Measurements from ENCODE around the gene PGF.
"Not testable (repeated sequence)": the region's sequence is repeated elsewhere in the genome, so short reads cannot be mapped to it uniquely, and the experiment has no call there.

PGF gene

GRCh38 chr14:74935360-74935680 is 20.1 kb downstream of the PGF start:
- H3K27ac ChIP-seq (replicated peaks): no peak overlapping the region
- TF ChIP-seq POLR2AphosphoS5 (IDR thresholded peaks at IDR 0.05; ENCODE audit: low read depth): no peak
- no peak for TF ChIP-seq CTCF (IDR thresholded peaks at IDR 0.05; ENCODE audit: insufficient read depth, low read length)
- no peak for TF ChIP-seq REST (IDR thresholded peaks at IDR 0.05; ENCODE audit: insufficient replicate concordance, low read depth)
- TF ChIP-seq SPI1 (IDR thresholded peaks at IDR 0.05; ENCODE audit: borderline replicate concordance, low read depth): no peak
- TF ChIP-seq GABPA (IDR thresholded peaks at IDR 0.05; ENCODE audit: low read depth): no peak
- no peak for DNase-seq (ENCODE audit: low read depth in 1 of 2, low spot score in 1 of 2)
- no peak overlapping the region for H3K4me3 ChIP-seq (replicated peaks; ENCODE audit: insufficient read depth, low read length)
- H3K27me3 ChIP-seq (ENCODE audit: insufficient read depth, poor library complexity, severe bottlenecking): no peaks in the 10 kb centered on the region

GRCh38 chr14:74934476-74935359 is 20.7 kb downstream of the PGF start:
- no peak overlapping the region for H3K27ac ChIP-seq (replicated peaks)
- H3K27me3 ChIP-seq (ENCODE audit: insufficient read depth, poor library complexity, severe bottlenecking): no peaks in the 10 kb centered on the region
- H3K4me3 ChIP-seq (replicated peaks; ENCODE audit: insufficient read depth, low read length): no peak overlapping the region
- no peak for TF ChIP-seq SPI1 (IDR thresholded peaks at IDR 0.05; ENCODE audit: borderline replicate concordance, low read depth)
- no peak for TF ChIP-seq CTCF (IDR thresholded peaks at IDR 0.05; ENCODE audit: insufficient read depth, low read length)
- TF ChIP-seq REST (IDR thresholded peaks at IDR 0.05; ENCODE audit: insufficient replicate concordance, low read depth): no peak
- no peak for TF ChIP-seq POLR2AphosphoS5 (IDR thresholded peaks at IDR 0.05; ENCODE audit: low read depth)
- TF ChIP-seq GABPA (IDR thresholded peaks at IDR 0.05; ENCODE audit: low read depth): no peak
- peak in 1 of 2 experiments; percentile 9 for DNase-seq (ENCODE audit: low read depth in 1 of 2, low spot score in 1 of 2)

- TF ChIP-seq CTCF (IDR thresholded peaks at IDR 0.05; ENCODE audit: insufficient read depth, low read length) (no peak), REST (IDR thresholded peaks at IDR 0.05; ENCODE audit: insufficient replicate concordance, low read depth) (no peak), POLR2AphosphoS5 (IDR thresholded peaks at IDR 0.05; ENCODE audit: low read depth) (no peak), SPI1 (IDR thresholded peaks at IDR 0.05; ENCODE audit: borderline replicate concordance, low read depth) (no peak), GABPA (IDR thresholded peaks at IDR 0.05; ENCODE audit: low read depth) (no peak)
- Histone ChIP-seq H3K27me3 (ENCODE audit: insufficient read depth, poor library complexity, severe bottlenecking) (no peaks in the 10 kb centered on the region), H3K4me3 (replicated peaks; ENCODE audit: insufficient read depth, low read length) (no peak overlapping the region), H3K27ac (replicated peaks) (no peak overlapping the region)
- DNase-seq (ENCODE audit: low read depth in 1 of 2, low spot score in 1 of 2): no peak
Observed at GRCh38 chr14:74934041-74934440, 21.4 kb downstream of the PGF start.

- not testable (repeated sequence) for H3K4me3 ChIP-seq (replicated peaks; ENCODE audit: insufficient read depth, low read length); H3K27ac ChIP-seq (replicated peaks); DNase-seq (ENCODE audit: low read depth in 1 of 2, low spot score in 1 of 2)
Observed at GRCh38 chr14:74932936-74933335, 22.5 kb downstream of the PGF start.

More at GRCh38 chr14:74932936-74933335, 22.5 kb downstream of the PGF start:
- H3K27me3 ChIP-seq (ENCODE audit: insufficient read depth, poor library complexity, severe bottlenecking): not testable (repeated sequence)

All from HL-60 (cell line).